ENCODE measurements around the gene TUT1.

DNA sequence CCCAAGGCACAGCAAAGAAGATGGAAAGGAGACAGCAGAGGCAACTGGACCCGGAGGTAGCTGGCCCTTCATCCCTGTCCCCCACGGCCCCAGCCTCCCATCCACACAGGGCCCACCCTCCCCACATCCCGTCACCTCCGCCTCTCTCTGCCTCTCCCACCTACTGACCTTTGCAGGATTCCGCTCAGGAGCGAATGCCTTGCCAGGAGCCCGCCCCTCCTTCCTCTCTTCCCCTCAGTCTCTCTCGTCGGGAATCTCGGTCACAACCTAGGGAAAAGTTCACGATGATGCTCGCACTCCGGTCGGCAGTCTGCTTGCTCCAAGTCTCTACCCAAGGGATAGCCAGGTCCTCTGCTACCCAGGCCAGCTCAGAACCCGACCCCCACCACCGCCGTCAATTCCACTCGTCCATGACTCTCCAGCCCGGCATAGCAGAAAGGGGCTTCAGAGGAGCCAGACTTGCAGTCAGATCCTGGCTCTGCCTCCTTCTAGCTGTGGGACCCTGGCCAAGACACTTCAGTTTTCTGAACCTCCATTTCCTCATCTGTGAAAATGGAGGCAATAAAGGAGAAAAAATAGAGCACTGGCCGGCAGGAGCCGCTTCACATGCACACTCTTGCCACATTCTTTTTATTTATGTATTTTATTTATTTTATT lies 54.9 kb downstream of the TUT1 start:
- TF ChIP-seq, protein P1, sequence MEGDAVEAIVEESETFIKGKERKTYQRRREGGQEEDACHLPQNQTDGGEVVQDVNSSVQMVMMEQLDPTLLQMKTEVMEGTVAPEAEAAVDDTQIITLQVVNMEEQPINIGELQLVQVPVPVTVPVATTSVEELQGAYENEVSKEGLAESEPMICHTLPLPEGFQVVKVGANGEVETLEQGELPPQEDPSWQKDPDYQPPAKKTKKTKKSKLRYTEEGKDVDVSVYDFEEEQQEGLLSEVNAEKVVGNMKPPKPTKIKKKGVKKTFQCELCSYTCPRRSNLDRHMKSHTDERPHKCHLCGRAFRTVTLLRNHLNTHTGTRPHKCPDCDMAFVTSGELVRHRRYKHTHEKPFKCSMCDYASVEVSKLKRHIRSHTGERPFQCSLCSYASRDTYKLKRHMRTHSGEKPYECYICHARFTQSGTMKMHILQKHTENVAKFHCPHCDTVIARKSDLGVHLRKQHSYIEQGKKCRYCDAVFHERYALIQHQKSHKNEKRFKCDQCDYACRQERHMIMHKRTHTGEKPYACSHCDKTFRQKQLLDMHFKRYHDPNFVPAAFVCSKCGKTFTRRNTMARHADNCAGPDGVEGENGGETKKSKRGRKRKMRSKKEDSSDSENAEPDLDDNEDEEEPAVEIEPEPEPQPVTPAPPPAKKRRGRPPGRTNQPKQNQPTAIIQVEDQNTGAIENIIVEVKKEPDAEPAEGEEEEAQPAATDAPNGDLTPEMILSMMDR (conservative IDR thresholded peaks at IDR 0.05) = no peak
- TF ChIP-seq EZH2 (IDR thresholded peaks at IDR 0.05; ENCODE audit: low read depth) = no peak
